Stimulated activated CD4-positive, alpha-beta T cell treated with anti-CD3 and anti-CD28 coated beads, Interleukin-2, amount 100 ng/mL, for 48 hours (primary cell): ENCODE data around the gene ABCG8.

ENCODE experiments used
- DNase-seq, 2 donors: peaks; one replicate each; pipeline ENCODE4 v3.0.0-alpha.2; 2020

The ABCG8 gene

GRCh38 chr2:43826305-43827250, 12.2 kb upstream of the ABCG8 start:
- DNase-seq = no peak

- DNase-seq = no peak
Measured at GRCh38 chr2:43831543-43832294, 7.1 kb upstream of the ABCG8 start.

- DNase-seq = no peak
Measured at GRCh38 chr2:43832457-43832856, 6.3 kb upstream of the ABCG8 start.

DNA sequence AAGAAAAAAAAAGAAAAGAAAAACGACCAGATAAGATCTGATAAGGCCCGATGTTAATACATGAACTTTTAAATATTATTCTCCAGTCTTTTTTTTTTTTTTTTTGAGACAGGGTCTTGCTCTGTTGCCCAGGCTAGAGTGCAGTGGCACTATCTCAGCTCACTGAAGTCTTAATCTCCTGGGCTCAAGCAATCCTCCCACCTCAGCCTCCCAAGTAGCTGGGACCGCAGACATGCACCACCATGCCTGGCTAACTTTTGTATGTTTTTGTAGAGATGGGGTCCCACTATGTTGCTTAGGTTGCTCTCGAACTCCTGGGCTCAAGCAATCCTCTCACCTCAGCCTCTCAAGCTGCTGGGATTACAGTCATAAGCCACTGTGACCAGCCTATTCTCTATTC, 1.7 kb upstream of the ABCG8 start:
- DNase-seq = no peak

GRCh38 chr2:43837831-43838559, 776 bp upstream of the ABCG8 start:
- DNase-seq = no peak

GRCh38 chr2:43839776-43840564, 1.2 kb downstream of the ABCG8 start:
- DNase-seq = no peak

DNA sequence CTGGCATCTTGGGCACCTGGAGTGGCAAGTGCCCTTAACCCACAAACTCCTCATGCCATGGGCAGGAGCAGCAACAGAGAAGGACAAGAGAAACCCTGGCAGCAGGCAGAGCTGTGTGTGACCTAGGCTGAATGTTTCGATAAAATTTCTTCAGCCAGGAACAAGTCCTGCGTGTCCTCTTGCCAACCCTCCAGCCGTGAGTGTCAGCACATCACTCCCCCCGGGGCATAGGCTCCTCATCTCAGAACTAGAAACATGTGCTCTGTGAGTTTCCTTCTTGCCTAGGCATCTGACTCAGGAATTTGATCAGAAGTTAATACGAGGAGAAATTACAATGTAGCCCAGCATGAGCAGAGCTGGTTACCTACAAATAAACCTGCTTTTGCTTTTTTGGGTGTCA, 2.2 kb downstream of the ABCG8 start:
- DNase-seq = no peak

- DNase-seq = no peak
Measured at GRCh38 chr2:43841949-43842865, 3.4 kb downstream of the ABCG8 start.

DNA sequence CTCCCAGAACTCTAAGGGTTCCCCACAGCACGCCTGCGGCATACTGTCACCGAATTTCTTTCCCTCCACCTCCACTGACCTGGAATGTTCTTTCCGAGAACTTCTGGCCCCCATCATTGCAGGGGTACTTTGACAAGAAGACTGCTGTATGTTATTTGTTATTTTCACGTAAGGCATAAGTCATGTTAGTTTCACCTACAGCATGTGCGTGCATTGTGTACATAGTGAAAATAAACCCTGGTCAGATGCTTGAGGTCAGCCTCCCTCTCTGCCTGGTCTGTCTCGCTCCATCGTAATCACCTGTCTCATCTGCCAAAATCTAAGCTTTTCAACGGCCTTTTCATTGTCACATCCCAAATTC, 4.1 kb downstream of the ABCG8 start:
- DNase-seq = no peak

- no peak for DNase-seq
Measured at GRCh38 chr2:43845181-43845580, 6.4 kb downstream of the ABCG8 start.

GRCh38 chr2:43846140-43846793, 7.5 kb downstream of the ABCG8 start:
- DNase-seq = no peak

- DNase-seq = no peak
Measured at GRCh38 chr2:43848214-43848613, 9.4 kb downstream of the ABCG8 start.

DNA sequence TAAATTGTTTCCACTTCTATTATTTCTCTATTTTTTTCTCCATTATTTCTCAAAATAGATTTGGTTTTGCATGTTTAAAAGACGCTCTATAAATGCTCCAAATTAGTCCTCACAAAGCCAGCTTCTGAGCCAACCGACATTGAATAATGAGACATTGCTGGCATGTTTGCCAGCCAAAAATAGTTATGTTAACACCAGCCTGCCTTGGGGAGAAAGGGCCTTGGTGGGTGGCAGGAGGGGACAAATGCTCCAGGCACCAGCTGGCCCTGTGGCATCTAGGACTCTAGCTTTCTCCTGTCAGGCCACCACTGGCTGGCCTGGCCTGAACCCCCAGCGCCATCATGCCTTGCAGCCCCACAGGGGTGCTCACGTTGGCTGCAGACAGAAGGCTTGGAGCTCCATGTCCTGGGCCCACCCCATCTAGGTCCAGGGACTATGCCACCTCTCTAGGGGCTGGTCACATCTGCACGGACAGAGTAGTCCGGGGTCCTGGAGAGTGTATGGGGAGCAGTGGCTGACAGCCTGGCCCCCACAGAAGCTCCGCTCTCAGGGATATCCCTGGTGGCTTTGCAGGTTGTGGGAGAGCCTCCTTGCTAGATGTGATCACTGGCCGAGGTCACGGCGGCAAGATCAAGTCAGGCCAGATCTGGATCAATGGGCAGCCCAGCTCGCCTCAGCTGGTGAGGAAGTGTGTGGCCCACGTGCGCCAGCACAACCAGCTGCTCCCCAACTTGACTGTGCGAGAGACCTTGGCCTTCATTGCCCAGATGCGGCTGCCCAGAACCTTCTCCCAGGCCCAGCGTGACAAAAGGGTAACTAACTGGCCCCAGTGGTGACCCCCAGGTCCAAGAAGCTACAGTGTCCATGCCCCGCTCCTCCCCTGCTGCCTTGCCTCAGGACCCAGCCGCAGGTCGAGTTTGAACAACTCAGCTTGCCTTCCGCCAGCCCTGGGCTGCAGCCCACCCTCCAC, 12.5 kb downstream of the ABCG8 start:
- no peak for DNase-seq

DNA sequence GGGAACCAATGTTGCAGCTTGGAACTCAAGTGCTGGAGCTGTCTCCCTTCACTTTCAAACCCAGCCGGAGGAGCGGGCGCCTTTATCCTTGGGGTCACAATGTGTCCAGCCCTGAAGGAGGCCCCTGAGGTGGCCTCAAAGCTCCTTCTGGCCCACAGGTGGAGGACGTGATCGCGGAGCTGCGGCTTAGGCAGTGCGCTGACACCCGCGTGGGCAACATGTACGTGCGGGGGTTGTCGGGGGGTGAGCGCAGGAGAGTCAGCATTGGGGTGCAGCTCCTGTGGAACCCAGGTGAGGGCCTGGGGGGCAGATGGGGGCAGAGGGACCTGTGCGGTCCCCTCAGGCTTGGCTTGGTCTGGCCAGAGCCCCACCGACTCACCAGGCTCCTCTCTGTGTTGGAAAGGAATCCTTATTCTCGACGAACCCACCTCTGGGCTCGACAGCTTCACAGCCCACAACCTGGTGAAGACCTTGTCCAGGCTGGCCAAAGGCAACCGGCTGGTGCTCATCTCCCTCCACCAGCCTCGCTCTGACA, 13.5 kb downstream of the ABCG8 start:
- no peak for DNase-seq

- DNase-seq = no peak
Measured at GRCh38 chr2:43853141-43854081, 14.6 kb downstream of the ABCG8 start.

DNA sequence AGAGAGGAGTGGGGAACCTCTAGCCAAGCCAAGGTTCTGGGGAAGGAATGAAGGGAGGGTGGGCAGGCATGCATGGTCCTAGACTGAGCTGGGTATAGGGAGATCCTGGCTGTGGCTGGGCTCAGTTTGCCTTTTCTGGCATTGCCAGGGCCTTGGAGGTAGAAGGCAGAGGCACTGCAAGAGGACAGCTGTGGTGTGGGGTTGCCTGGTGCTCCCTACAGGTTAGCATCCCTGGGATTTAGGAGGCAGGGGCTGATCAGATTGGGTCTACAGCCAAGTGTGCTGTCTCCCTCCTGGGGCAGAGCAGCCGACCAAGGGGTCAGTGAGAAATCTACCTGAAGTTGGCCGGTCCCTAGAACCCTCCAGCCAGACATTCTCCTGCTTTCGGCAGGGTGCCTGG, 15.9 kb downstream of the ABCG8 start:
- no peak for DNase-seq

DNA sequence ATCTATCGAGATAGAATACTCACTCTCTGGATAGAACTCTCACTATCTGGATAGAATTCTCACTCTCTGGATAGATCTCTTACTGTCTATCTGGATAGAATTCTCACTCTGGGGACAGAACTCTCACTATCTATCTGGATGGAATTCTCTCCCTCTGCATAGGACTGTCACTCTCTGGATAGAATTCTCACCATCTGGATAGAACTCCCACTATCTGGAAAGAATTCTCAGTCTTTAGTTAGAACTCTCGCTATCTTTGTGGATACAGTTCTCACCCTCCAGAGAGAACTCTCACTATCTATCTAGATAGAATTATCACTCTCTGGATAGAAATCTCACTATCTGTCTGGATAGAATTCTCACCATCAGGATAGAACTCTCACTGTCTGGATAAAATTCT, 16.5 kb downstream of the ABCG8 start:
- no peak for DNase-seq

GRCh38 chr2:43872151-43872550, 33.4 kb downstream of the ABCG8 start:
- no peak for DNase-seq
